Measurements from ENCODE around the gene ASB18.

GRCh38 chr2:236215196-236215595 lies 49.0 kb downstream of the ASB18 start:
- TF ChIP-seq CTCF (IDR thresholded peaks at IDR 0.05) (no peak), SIN3A (IDR thresholded peaks at IDR 0.05; ENCODE audit: borderline replicate concordance, insufficient read depth, low read depth, low read length) (no peak), REST (IDR thresholded peaks at IDR 0.05; ENCODE audit: insufficient read depth in 1 of 2, low read depth in 2 of 2, low read length in 1 of 2) (no peak), POLR2AphosphoS5 (IDR thresholded peaks at IDR 0.05; ENCODE audit: low read depth, low read length) (no peak), TCF7L2 (IDR thresholded peaks at IDR 0.05; ENCODE audit: low read depth, low read length) (no peak)

Data from Panc1 (cell line).